IPS-NIHi11 (cell line): ENCODE results near the gene SPRTN.
"Not testable (repeated sequence)": the region's sequence is repeated elsewhere in the genome, so short reads cannot be mapped to it uniquely, and the experiment has no call there.

ENCODE experiments used
- DNase-seq: peaks from one replicate; pipeline ENCODE4 v3.0.0; 2012; ENCODE audit warnings: mixed read lengths, low spot score

Gene SPRTN

GRCh38 chr1:231335663-231336602, 2.2 kb upstream of the SPRTN start:
- DNase-seq = no peak

DNA sequence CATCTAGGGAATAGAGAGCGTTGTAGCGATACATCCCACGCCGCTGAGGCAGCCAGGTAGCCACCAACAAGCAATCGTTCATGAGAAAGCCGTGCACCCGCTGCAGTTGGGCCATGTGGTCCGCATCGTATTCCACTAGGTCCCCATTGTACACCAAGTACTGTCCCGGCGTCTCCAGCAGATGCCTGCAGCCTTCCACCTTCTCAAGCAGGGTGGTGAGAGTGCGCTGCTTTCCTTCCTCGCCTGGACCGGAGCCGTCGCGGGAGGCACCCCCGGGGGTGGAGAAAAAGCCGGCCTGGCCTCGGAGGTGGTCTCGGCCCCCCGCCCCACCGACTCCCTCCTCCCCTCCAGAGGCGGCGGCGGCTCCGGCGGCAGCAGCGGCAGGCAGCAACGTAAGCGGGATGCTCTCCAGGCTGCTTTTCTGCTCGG, 1.0 kb upstream of the SPRTN start:
- DNase-seq = no peak

- peak; percentile 96 for DNase-seq
Measured at GRCh38 chr1:231337472-231338269, 422 bp upstream of the SPRTN start, which contains the start of gene EXOC8. Gene EXOC8, minus strand, starts transcription at chr1:231337852. Its CDS starts 107 bp downstream, at chr1:231337745.

- no peak for DNase-seq
Measured at GRCh38 chr1:231340328-231341013, 2.4 kb downstream of the SPRTN start.

DNA sequence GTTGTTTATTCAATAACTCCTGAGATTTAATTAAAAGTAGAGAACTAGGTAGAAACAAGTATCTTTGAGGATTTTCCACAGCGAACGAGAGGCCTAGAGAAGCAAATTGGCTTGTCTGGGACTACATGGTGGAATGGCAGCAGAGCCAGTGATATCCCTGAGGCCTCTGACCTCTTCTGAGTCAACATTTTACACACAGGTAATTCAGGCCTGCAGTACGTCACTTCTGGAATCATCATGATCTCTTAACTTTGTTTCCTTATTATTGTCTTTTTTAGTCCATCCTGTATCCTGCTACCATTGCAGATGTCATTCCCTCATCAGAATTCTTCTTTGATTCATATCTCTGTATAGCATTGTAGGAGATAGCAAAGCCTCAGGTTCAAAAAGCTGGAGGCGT, 9.9 kb downstream of the SPRTN start:
- no peak for DNase-seq

- DNase-seq = no peak
Measured at GRCh38 chr1:231348442-231348841, 10.3 kb downstream of the SPRTN start.

GRCh38 chr1:231348856-231349255, 10.8 kb downstream of the SPRTN start:
- not testable (repeated sequence) for DNase-seq

DNA sequence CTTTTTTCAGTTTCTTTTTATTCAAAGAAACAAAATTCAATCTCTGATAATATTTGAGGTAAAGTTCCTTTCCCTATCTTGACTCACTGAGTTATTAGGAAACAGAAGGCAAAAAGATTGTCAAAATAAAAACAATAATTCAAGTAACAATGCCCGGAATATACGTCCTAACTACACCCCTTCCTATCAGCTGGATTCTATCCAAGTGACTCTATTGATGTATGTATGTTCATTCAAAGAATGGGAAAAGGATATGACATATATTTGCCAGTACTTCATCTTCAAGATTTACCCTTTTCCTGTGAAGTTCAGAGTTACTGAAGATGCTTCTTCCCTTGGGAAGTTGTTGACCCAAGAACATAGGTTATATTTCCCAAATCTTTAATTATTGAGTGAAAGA, 13.7 kb downstream of the SPRTN start:
- DNase-seq = no peak

GRCh38 chr1:231353086-231353485, 15.0 kb downstream of the SPRTN start:
- DNase-seq = no peak

DNA sequence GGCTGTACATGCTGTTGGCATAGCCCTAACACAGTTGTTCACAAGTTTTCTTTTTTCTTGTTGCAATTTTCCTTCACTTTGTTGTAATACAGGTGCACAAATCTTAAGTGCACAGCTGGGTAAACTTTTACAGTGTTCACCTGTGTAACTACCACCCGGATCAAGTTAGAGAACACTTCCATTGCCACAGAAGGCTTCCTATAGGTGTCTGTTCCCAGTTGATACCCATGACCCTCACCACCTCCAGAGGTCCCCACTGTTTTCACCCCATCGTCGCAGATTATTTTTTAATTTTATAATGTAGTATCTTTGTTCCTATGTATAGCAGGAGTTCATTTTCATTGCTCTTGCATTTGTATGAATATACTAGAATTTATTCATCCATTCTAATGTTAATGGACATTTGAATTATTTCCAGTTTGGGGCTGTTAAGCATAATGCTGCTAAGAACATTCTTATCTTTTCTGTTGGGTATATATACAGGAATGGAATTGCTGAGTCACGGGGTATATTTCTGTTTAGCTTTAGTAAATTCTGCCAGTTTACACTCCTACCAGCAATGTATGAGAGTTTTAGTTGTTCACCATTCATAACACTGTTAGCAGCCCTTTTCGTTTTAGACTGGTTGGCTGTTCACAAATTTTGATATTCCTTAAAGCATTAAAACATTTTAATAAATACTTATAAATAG, 16.4 kb downstream of the SPRTN start:
- no peak for DNase-seq

- DNase-seq = no peak
Measured at GRCh38 chr1:231355171-231355570, 17.1 kb downstream of the SPRTN start.

DNA sequence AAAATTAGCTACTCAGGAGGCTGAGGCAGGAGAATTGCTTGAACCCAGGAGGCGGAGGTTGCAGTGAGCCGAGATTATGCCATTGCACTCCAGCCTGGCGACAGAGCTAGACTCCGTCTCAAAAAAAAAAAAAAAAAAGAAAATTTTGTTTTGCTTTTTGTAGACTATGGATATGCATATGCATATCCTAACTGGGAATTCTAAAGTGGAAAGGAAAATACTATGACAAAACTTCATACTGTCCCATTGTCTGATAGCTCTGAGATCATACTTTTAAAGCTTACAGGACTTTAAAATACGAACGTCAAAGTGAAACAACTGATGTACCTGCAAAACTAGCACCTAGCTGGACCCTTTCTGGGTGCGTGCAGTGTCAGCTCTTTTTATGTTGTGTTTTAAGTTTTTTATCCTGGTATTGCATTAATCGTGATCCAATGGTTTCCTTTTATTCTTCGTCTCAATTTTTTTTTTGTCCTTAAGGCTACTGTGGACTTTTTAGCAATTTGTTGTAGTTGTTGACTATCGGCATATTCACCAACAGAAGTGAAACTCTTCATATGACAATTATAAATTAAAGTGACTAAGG, 19.2 kb downstream of the SPRTN start:
- no peak for DNase-seq

- DNase-seq = peak; percentile 54
Measured at GRCh38 chr1:231357831-231358354, 19.8 kb downstream of the SPRTN start.

DNA sequence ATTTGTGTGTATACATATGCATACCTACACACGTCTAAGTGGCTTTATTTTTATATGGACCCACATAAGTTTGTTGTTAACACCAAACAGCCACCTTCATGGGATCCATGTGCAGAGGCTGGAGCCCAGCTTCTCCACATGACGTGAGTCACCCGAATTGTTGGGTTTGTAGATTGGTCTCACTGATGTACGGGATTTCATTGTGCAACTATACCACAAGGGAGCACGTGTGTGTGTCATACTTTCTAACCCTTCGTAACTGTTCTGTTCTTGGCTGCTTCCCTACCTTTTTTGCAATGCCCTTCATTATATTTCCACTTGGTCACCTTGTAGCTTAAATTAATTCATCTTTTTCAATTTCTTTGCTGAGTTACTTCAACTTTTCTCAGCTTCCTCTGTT, 21.0 kb downstream of the SPRTN start:
- no peak for DNase-seq

GRCh38 chr1:231362325-231362724, 24.2 kb downstream of the SPRTN start:
- no peak for DNase-seq

DNA sequence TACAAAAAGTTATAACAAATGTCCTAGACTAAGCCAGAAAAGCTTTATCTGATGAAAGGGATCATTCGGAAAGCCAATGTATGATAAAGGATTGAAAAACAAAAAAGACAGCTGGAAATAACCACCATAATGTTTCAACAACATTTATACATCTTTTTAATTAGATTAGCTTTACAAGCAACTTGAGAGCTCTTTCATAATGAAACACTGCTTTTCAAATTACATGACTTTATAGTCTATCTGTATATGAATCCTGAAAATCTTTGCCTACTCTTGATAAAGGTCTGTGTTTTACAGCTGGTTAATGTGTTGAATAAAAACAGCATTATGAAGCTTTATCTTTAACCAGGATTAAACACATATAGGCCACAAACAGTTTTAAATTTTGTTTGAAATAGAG, 25.5 kb downstream of the SPRTN start:
- DNase-seq = no peak

GRCh38 chr1:231364192-231364591, 26.1 kb downstream of the SPRTN start:
- DNase-seq = no peak

GRCh38 chr1:231369282-231369681, 31.2 kb downstream of the SPRTN start:
- DNase-seq = no peak

- DNase-seq = no peak
Measured at GRCh38 chr1:231372501-231372900, 34.4 kb downstream of the SPRTN start.

DNA sequence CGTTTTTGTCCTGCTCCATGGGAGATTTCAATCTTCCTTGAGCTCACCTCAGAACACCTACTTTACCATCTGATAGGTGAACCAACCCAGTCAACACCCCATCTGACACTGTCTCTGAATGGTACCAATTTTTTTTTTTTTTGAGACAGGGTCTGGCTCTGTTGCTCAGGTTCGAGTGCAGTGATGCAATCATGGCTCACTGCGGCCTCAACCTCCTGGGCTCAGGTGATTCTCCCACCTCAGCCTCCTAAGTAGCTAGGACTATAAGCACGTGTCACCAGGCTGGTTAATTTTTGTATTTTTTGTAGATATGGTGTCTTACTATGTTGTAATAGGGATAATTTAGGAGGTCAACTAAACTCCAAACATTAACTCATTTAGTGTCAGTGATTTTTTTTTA, 36.3 kb downstream of the SPRTN start:
- DNase-seq = no peak

- DNase-seq = no peak
Measured at GRCh38 chr1:231376101-231376500, 38.0 kb downstream of the SPRTN start.
